SK-N-DZ (cell line): ENCODE measurements around the gene BAD.
"Not testable (repeated sequence)": the region's sequence is repeated elsewhere in the genome, so short reads cannot be mapped to it uniquely, and the experiment has no call there.

Experiments
- DNase-seq: peaks from one replicate; pipeline ENCODE4 v3.0.0-alpha.2; 2015; ENCODE audit warnings: low spot score

The BAD gene

GRCh38 chr11:64246621-64246870 is 37.9 kb downstream of the BAD start:
- not testable (repeated sequence) for DNase-seq

DNA sequence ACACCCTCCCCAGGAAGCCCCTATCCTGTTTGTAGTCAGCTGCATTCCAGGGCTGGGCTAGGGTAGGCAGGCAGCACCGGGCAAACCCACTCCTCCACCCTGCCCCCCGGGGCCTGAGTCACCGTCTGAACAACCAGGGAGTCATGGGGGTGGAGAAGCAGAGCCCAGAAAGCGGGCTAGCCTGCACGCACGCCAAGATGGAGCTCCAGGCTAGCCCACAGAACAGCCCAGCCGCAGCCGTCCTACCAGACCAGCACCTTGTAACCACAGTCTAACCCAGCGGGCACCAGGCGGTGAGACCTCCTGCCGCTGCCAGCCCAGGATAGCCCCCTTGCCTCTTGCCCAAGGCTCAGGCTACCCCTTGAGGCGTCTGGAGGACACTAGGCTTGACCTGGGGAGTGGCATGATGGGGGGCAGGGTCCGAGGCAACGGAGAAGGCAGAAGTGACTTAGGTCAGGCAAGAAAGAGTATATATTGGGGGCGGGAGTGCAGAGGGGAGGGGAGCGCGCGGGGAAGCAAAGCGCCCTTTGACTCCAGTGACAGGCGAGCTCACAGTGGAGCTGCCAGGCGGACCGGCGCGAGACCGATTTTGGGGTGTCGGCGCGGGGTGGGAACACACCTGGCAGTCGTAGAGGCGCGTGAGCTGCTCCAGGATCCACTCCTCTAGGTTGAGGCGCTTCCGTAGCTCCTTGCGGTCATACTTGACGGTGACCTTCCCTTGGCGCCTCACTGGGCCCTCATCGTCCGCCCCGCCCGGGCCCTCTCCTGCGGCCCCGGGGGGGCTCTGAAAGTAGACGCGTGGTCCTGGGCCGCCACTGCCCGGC is 38.5 kb downstream of the BAD start:
- DNase-seq = no peak

DNA sequence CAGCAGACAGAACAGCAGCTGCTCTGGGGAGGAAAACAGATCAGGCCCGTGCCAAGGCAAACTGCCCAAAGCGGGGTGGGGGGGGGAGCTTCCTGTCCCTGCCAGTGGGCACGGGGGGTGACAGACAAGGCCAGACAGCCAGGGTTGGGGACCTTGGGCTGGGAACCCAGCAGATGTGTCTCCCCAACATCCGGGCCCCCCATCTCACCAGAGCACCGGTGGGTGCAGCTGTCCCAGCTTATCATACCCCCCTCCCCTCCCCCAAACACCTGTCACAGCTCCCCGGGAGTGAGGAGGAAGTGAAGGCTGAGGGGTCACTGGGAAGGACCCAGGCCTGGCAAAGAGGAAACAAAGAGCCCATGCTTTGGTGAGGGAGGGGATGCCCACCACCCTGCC is 39.1 kb downstream of the BAD start:
- no peak for DNase-seq

- no peak for DNase-seq
Observed at GRCh38 chr11:64244966-64245365, 39.5 kb downstream of the BAD start.

DNA sequence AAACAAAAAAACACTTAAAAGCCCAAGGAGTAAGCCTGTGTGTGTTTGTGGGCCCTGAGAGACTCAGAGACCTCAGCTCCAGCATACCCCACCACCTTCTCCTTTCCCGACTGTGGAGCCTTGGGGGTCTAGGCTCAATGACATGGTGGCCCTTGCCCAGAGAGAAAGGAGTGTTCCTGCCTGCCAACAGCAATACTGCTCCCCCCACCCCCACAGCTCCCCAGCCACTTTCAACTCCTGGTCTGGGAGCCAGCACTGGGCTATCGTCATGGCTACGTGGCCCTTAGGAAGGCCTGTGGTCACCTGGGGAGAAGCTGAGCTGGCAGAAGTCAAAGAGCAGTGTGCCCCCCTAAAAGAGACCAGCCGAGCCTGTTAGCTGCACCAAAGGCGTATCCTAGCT is 40.4 kb downstream of the BAD start:
- DNase-seq = no peak

GRCh38 chr11:64243236-64243854 is 41.1 kb downstream of the BAD start:
- DNase-seq = no peak

DNA sequence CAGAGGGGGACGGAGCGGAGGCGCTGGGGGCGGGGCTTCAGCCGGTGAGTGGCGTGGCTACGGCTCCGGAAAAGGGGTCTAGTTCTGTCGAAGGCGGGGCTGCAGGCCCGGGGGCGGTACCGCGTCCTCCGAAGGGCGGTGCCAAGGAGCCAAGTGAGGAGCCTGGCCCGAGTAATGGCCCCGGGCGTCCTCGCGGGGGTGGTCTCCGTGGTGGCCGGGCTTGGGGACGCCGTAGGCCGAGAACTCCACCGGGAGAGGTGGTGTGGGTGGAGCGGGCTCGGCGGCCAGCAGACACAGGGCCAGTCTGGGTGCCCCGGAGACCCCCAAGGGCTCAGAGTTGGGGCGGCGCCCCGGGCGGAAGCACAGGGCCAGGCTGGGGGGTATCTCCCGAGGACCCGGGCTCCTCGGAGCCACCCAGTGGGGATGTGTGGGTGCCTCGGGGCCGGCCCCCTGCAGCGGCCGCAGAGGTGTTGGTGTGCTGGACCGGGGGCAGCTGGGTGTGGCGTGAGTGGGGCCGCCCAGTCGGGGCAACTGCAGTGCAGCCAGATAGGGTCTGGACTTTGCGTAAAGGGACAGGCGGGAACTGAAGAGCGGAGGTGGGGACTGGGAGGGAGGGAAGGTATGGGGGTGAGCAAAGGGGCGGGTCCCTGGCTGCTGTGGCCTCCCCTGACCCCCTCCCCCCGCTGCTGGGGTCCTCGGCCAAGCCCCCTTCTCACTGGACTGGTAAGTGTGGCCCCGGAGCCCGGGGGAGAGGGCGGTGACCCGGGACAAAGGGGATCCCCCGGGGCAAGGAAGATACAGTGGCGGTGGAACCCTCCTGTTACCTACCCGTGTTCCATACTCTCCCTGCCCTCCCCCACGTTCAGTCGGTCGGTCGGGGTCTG is 42.7 kb downstream of the BAD start:
- peak; percentile 69 for DNase-seq

- peak; percentile 98 for DNase-seq
Observed at GRCh38 chr11:64241241-64241490, 43.3 kb downstream of the BAD start.

DNA sequence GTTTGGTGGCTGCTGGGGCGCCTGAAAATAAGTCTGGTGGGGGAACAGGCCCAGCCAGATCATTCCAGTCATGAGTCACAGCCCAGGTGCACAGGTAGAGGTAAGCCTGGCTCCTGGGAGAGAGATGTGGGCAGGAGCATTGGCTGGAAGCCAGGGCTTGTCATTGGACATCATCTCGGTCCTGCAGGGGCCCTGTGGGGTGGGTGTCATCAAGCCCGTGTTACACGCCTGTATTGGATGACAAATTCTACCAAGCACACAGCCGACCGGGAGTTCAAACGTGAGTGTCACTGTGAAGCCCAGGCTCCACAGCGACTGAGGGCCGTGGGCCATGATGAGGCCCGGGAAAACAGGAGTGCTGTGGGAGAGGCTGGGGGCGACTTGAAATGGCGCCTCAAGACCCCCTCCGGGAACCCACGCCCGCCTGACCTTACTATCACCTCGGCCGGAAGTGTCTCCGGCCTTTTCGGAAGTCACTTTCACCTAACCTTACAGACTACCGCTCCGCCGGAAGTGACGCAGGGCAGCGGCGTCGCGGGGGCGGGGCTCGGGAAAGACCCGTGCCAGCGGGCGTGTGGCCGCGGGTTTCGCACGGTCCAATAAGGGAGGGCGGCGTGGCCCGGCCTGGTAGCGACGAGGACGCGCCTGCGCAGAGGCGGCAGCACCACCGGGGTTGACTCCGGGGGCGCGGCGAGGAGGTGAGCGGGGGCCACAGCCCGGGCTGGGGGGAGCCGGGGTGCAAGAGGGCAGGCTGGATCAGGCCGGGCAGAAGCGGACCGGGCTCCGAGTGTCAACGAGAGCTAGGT is 43.8 kb downstream of the BAD start, which contains the start of gene FKBP2:
TSS of gene FKBP2 (plus strand) at position 661 of the 806 bp plus-strand sequence. CDS start 1,293 bp downstream, outside the sequence.
- peak; percentile 97 for DNase-seq

DNA sequence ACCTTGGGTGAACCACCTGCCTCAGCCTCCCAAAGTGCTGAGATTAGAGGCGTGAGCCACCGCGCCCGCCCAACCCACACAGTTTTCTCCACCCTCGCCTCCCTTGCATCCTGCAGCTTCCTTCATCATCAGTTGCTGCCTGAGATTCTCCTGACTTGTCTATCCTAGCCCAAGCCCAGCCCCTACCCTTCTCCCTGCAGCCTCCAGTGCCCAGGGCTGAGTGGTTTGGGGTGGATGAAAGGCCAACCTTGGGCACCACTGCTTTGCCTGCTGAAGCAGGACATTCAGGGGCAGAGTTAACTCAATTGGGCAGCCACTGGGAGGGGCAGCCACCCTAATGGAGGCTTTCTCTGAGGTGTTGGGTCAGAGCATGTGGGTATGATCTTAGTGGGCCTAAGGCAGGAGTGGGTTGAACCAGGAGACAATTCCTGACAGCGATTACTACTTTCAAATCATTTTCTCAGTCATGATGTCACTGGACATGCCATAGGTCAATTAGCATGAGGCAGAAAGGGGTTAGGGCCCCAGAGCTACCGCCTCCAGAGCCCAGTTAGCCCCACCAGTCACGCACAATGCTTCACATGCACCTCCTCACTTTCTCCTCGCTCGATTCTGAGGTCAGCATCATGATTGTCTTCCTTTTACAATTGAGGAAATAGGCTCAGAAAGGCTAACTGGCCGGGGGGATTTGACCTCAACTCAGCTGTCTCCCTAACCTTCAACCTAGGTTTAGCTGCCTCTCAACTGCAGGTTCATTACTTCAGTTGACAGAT is 44.6 kb downstream of the BAD start:
- DNase-seq = no peak

GRCh38 chr11:64238999-64239398 is 45.5 kb downstream of the BAD start:
- no peak for DNase-seq

GRCh38 chr11:64238076-64238475 is 46.4 kb downstream of the BAD start:
- no peak for DNase-seq

- DNase-seq = no peak
Observed at GRCh38 chr11:64237484-64237951, 46.9 kb downstream of the BAD start.

DNA sequence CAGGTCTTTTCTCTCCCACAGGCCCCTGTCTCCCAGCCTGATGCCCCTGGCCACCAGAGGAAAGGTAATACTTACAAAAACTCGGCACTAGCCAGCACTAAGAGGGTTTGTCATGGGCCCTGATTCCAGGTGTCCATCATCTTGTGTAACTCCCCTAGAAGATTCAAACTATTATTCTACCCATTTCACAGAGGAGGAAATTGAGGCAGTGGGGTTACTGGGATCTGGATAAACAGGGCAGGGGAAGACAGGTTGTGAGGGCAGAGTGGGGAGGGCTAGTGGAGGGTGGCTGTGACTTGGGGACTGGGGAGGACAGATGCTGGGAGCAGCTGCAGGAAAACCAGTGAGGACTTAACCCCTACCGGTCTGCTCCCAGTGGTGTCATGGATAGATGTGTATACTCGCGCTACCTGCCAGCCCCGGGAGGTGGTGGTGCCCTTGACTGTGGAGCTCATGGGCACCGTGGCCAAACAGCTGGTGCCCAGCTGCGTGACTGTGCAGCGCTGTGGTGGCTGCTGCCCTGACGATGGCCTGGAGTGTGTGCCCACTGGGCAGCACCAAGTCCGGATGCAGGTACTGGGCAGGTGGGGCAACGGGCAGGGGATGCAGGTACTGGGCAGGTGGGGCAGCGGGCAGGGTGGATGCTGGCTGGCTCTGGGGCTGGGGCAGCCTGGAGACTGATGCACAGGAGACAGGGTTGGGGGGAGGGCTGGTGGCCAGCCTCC is 48.9 kb downstream of the BAD start:
- no peak for DNase-seq

DNA sequence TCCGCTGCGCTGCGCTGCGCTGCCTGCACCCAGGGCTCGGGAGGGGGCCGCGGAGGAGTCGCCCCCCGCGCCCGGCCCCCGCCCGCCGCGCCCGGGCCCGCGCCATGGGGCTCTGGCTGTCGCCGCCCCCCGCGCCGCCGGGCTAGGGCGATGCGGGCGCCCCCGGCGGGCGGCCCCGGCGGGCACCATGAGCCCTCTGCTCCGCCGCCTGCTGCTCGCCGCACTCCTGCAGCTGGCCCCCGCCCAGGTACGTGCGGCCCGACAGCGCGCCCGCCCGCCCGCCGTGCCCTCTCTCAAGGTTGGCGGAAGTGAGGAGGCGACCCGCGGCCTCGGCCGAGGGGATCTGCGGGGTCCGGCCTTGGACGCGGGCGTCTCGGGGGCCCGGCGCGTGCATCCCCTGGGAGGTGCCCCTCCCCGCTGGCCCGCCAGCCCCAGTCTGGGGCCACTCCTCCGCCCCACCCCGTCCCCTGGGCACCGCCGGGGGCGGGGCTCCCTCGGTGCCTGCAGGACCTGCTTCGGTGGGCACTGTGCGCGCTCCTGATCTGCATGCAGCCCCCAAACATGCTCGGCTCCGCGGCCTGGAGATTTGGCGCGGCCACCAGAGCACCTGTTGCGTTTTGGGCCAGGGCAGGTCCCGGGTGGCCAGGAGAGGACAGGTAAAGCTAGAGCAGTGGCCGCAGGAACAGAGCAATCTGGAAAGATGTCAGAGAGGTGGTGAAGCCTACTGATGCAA is 49.7 kb downstream of the BAD start:
- DNase-seq = no peak

DNA sequence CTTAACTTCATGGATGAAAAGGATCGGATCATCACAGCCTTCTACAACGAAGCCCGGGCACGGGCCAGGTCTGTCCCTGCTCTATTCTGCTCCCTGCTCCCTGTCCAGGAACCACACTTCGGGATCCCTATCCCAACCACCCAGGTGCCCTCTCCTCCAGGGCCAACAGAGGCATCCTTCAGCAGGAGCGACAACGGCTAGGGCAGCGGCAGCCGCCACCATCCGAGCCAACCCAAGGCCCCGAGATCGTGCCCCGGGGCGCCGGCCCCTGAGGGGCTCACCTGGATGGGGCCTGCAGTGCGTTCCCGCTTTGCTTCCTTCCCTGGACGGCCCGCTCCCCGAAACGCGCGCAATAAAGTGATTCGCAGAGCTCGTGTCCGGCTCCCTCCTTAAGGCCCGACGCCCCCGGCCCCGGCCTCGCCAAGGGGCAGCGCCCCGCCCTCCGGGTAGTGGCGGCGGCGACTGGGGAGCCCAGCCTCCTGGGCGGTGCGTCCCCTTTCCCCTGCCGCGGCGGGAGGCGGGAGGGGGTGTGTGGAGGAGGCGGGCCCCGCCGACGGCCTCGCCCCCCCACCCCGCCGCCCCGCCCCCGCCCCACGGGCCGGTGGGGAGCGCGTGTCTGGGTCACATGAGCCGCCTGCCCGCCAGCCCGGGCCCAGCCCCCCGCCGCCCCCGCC is 50.4 kb downstream of the BAD start, which contains the start of gene VEGFB:
TSS of gene VEGFB (plus strand) at position 672 of the 674 bp plus-strand sequence. CDS start 250 bp downstream, outside the sequence.
- peak; percentile 72 for DNase-seq

GRCh38 chr11:64232967-64233315 is 51.5 kb downstream of the BAD start:
- DNase-seq = no peak

GRCh38 chr11:64232182-64232966 is 52.1 kb downstream of the BAD start:
- no peak for DNase-seq
